IMR-90 (cell line): ENCODE results near the gene CCL20. TPM values are rescaled to one million over a fixed set of nuclear protein-coding genes. Genes with fewer than 3 reads are reported as not detected.

Source experiments
- ATAC-seq: fragments of 200-7000 bp; cut with Tn5 transposase; 2 replicates; pipeline ENCODE4 v1.9.1; 2020; ENCODE audit warnings: low read depth, mild to moderate bottlenecking, moderate library complexity
- BruUV-seq: library from RNA; stranded (reverse); fragments of 400-500 nt; replicated peaks from 2 replicates; lab custom pipeline; 2021; lab: Mats Ljungman, UMichigan
- CTCF ChIA-PET: fragments of 300-600 bp; formaldehyde crosslinking; extraction: SDS; loops from one replicate; lab custom pipeline; 2021; ENCODE audit warnings: antibody characterized with exemption; lab: Yijun Ruan, JAX
- POLR2A ChIA-PET: fragments of 300-600 bp; sonication (Branson Sonifier 250); formaldehyde crosslinking; loops from one replicate; lab custom pipeline; 2022; ENCODE audit warnings: antibody characterized with exemption; ENCODE audit not compliant: unreplicated experiment; lab: Charles Lee
- DNase-seq: peaks from one replicate; pipeline ENCODE4 v3.0.0; 2013
- H2AFZ ChIP-seq: replicated peaks from 2 replicates; pipeline ENCODE3; 2013; ENCODE audit warnings: low read length, mild to moderate bottlenecking; ENCODE audit not compliant: poor library complexity
- H2AK5ac ChIP-seq: 2 replicates; pipeline ENCODE4 v1.6.1; 2013; ENCODE audit warnings: low read depth, low read length, inconsistent platforms
- H2AK9ac ChIP-seq: replicated peaks from 2 replicates; pipeline ENCODE3; 2013; ENCODE audit warnings: mild to moderate bottlenecking, low read depth, low read length, moderate library complexity; ENCODE audit not compliant: poor library complexity
- H2BK120ac ChIP-seq: 2 replicates; pipeline ENCODE4 v1.6.1; 2013; ENCODE audit warnings: low read depth, low read length, inconsistent platforms
- H2BK15ac ChIP-seq: 3 replicates; pipeline ENCODE4 v1.6.1; 2013; ENCODE audit warnings: low read depth, low read length, inconsistent platforms
- H2BK20ac ChIP-seq: 2 replicates; pipeline ENCODE4 v1.6.1; 2013; ENCODE audit warnings: low read depth, mild to moderate bottlenecking, inconsistent platforms, low read length, moderate library complexity
- H2BK5ac ChIP-seq: 2 replicates; pipeline ENCODE4 v1.6.1; 2013; ENCODE audit warnings: mild to moderate bottlenecking, low read depth, low read length, inconsistent platforms; ENCODE audit not compliant: poor library complexity, severe bottlenecking
- H3K14ac ChIP-seq: replicated peaks from 2 replicates; pipeline ENCODE4 v1.6.1; 2013; ENCODE audit warnings: low read depth, low read length, inconsistent platforms
- H3K18ac ChIP-seq: 2 replicates; pipeline ENCODE4 v1.6.1; 2013; ENCODE audit warnings: low read depth, low read length, control low read depth
- H3K23ac ChIP-seq: 2 replicates; pipeline ENCODE4 v1.6.1; 2013; ENCODE audit warnings: low read depth, low read length, inconsistent platforms
- H3K27ac ChIP-seq: 2 replicates; pipeline ENCODE4 v1.5.1; 2013; ENCODE audit warnings: mild to moderate bottlenecking, control low read depth, low read length; ENCODE audit not compliant: insufficient read depth
- H3K27me3 ChIP-seq: 2 replicates; pipeline ENCODE4 v1.6.1; 2013; ENCODE audit warnings: low read length; ENCODE audit not compliant: control insufficient read depth, insufficient read depth
- H3K36me3 ChIP-seq: 2 replicates; pipeline ENCODE4 v1.6.1; 2013; ENCODE audit warnings: low read length, mixed read lengths; ENCODE audit not compliant: control insufficient read depth, insufficient read depth
- H3K4ac ChIP-seq: 2 replicates; pipeline ENCODE4 v1.6.1; 2013; ENCODE audit warnings: low read depth, low read length, inconsistent platforms
- H3K4me1 ChIP-seq: 2 replicates; pipeline ENCODE4 v1.6.1; 2013; ENCODE audit warnings: low read length, mixed read lengths; ENCODE audit not compliant: control insufficient read depth, insufficient read depth
- H3K4me2 ChIP-seq: 2 replicates; pipeline ENCODE4 v1.6.1; 2013; ENCODE audit warnings: low read depth, mild to moderate bottlenecking, control low read depth, low read length, moderate library complexity
- H3K4me3 ChIP-seq: 2 replicates; pipeline ENCODE4 v1.5.1; 2013; ENCODE audit warnings: low read depth, mild to moderate bottlenecking, control low read depth, low read length, moderate library complexity; ENCODE audit not compliant: insufficient read depth
- H3K56ac ChIP-seq: 2 replicates; pipeline ENCODE4 v1.6.1; 2013; ENCODE audit warnings: low read length, inconsistent platforms; ENCODE audit not compliant: insufficient read depth; ENCODE audit errors: extremely low read depth
- H3K79me1 ChIP-seq, 2 experiments: 2 replicates each; pipeline ENCODE4 v1.6.1; 2013; ENCODE audit warnings: low read length in 2 of 2, inconsistent platforms in 1 of 2, low read depth in 1 of 2
- H3K9ac ChIP-seq: 2 replicates; pipeline ENCODE4 v1.6.1; 2013; ENCODE audit warnings: low read depth, low read length, control low read depth
- H3K9me1 ChIP-seq: 2 replicates; pipeline ENCODE4 v1.6.1; 2013; ENCODE audit warnings: low read length, inconsistent platforms; ENCODE audit not compliant: insufficient read depth
- H3K9me3 ChIP-seq: 2 replicates; pipeline ENCODE4 v1.6.1; 2013; ENCODE audit warnings: low read length; ENCODE audit not compliant: control insufficient read depth, insufficient read depth
- H4K20me1 ChIP-seq: 2 replicates; pipeline ENCODE4 v1.6.1; 2013; ENCODE audit warnings: low read length, inconsistent platforms; ENCODE audit not compliant: insufficient read depth
- H4K5ac ChIP-seq: 2 replicates; pipeline ENCODE4 v1.6.1; 2013; ENCODE audit warnings: mild to moderate bottlenecking, low read depth, low read length, control low read depth
- H4K8ac ChIP-seq, 2 experiments: 2 replicates each; pipeline ENCODE4 v1.6.1; 2013; ENCODE audit warnings: low read depth in 2 of 2, low read length in 2 of 2, control low read depth in 1 of 2, inconsistent platforms in 1 of 2
- H4K91ac ChIP-seq: 2 replicates; pipeline ENCODE4 v1.6.1; 2013; ENCODE audit warnings: low read depth, low read length, inconsistent platforms; ENCODE audit not compliant: insufficient read depth
- BHLHE40 ChIP-seq: fragments of 150-350 bp; IDR thresholded peaks from 2 replicates; pipeline ENCODE4 v1.6.1; 2016; ENCODE audit warnings: mild to moderate bottlenecking, low read depth, low read length
- CEBPB ChIP-seq: IDR thresholded peaks from 2 replicates; pipeline ENCODE4 v1.6.1; 2012; ENCODE audit warnings: low read depth, low read length, improper control_type of control experiment
- CHD1 ChIP-seq: IDR thresholded peaks from 2 replicates; pipeline ENCODE4 v1.6.1; 2012; ENCODE audit warnings: low read depth, low read length, improper control_type of control experiment
- ELK1 ChIP-seq: fragments of 150-350 bp; IDR thresholded peaks from 2 replicates; pipeline ENCODE4 v1.6.1; 2016; ENCODE audit warnings: low read depth, mild to moderate bottlenecking, low read length, moderate library complexity, borderline replicate concordance
- FOS ChIP-seq: fragments of 150-350 bp; IDR thresholded peaks from 2 replicates; pipeline ENCODE4 v1.6.1; 2016; ENCODE audit warnings: low read depth, low read length
- MAFK ChIP-seq: IDR thresholded peaks from 2 replicates; pipeline ENCODE4 v1.6.1; 2012; ENCODE audit warnings: low read depth, low read length, improper control_type of control experiment
- MAZ ChIP-seq: IDR thresholded peaks from 2 replicates; pipeline ENCODE4 v1.6.1; 2012; ENCODE audit warnings: low read depth, mild to moderate bottlenecking, low read length, improper control_type of control experiment, moderate library complexity, borderline replicate concordance
- MXI1 ChIP-seq: IDR thresholded peaks from 2 replicates; pipeline ENCODE4 v1.6.1; 2012; ENCODE audit warnings: low read depth, mild to moderate bottlenecking, low read length, moderate library complexity, borderline replicate concordance
- NFE2L2 ChIP-seq: fragments of 150-350 bp; IDR thresholded peaks from 2 replicates; pipeline ENCODE4 v1.6.1; 2016; ENCODE audit warnings: low read depth, mild to moderate bottlenecking, low read length
- POLR2A ChIP-seq: IDR thresholded peaks from 2 replicates; pipeline ENCODE4 v1.6.1; 2012; ENCODE audit warnings: mild to moderate bottlenecking, low read depth, low read length
- RAD21 ChIP-seq: IDR thresholded peaks from 2 replicates; pipeline ENCODE4 v1.6.1; 2012; ENCODE audit warnings: low read length, improper control_type of control experiment
- RCOR1 ChIP-seq: IDR thresholded peaks from 2 replicates; pipeline ENCODE4 v1.6.1; 2012; ENCODE audit warnings: mild to moderate bottlenecking, low read length, improper control_type of control experiment; ENCODE audit not compliant: insufficient replicate concordance
- RFX5 ChIP-seq: IDR thresholded peaks from 2 replicates; pipeline ENCODE4 v1.8.0; 2012; ENCODE audit warnings: low read depth, mild to moderate bottlenecking, low read length, moderate library complexity
- SMC3 ChIP-seq: fragments of 150-350 bp; IDR thresholded peaks from 2 replicates; pipeline ENCODE4 v1.6.1; 2016; ENCODE audit warnings: low read depth, mild to moderate bottlenecking, antibody characterized with exemption, low read length, moderate library complexity
- WGBS, 2 experiments: methylation state at CpG; one replicate each; pipeline versions ENCODE4 v1.1.5 to v1.1.7; 2013; ENCODE audit warnings: missing lambda C conversion rate in 2 of 2; ENCODE audit not compliant: insufficient read length in 1 of 2; ENCODE audit errors: extremely low coverage in 2 of 2; 5-methylcytosine and 5-hydroxymethylcytosine counted together
- dilution Hi-C: fragments of 300-500 bp; cut with HindIII; formaldehyde crosslinking; loops from one replicate; pipeline ENCODE4 v1.14.3; 2018; ENCODE audit warnings: low sequenced_read_pairs; ENCODE audit not compliant: unreplicated experiment
- in situ Hi-C: fragments of 300-500 bp; cut with MboI; formaldehyde crosslinking; loops from 3 replicates; pipeline ENCODE4 v1.14.3; 2019; ENCODE audit warnings: low sequenced_read_pairs, inconsistent platforms, mixed read lengths
- intact Hi-C: fragments of 100-400 bp; cut with micrococcal nuclease; formaldehyde crosslinking; loops from 2 replicates; pipeline ENCODE4 v1.10.0; 2022
- polyA plus RNA-seq, 3 experiments: library from polyadenylated mRNA; depleted of rRNA; stranded (reverse); fragments of >200 nt; gene quantifications; 2 replicates each; pipeline ENCODE4 v1.2.3, GENCODE V29; 2012; ENCODE audit warnings: low replicate concordance in 1 of 3
- total RNA-seq: library from RNA; depleted of rRNA; stranded (reverse); fragments of >200 nt; gene quantifications from 2 replicates; pipeline ENCODE4 v1.2.3, GENCODE V29; 2012
- TF ChIP-seq, protein P1 (sequence below): conservative IDR thresholded peaks from 2 replicates; pipeline ENCODE4 v1.5.1; 2012; ENCODE audit warnings: mild to moderate bottlenecking, low read depth, low read length, improper control_type of control experiment
- TF ChIP-seq, protein P2 (sequence below): fragments of 150-350 bp; IDR thresholded peaks from 2 replicates; pipeline ENCODE4 v1.6.1; 2017; ENCODE audit warnings: mild to moderate bottlenecking, antibody characterized with exemption, low read length, low read depth

The CCL20 gene
- total and polyA plus RNA-seq, 2 of the 4 experiments (the other 2 are of a cell fraction) = not detected

DNA sequence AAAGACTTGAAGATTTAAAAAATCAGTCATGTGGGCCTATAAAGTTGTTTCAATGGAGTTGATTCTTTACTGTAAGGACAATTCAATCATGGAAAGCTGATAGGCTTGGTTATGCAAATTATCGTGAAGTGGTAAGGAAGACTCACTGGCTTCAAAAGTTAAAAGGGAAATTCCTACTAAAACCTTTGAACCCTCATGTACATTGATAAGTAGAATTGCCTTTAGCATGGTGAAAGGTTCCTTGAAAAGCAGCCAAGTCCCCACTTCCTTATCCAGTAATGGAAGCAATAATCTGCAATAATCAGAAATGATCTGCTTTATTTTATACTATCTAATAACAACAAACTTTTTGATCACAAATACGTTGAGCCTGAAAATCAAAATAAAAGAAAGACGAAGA is 14.4 kb upstream of the CCL20 start:
- Histone ChIP-seq H2AFZ (no peak overlapping the region), H3K9ac (no peak overlapping the region), H2BK15ac (no peak overlapping the region), H3K4me1 (no peaks in the 10 kb centered on the region), H3K4ac (no peak overlapping the region), H3K23ac (no peak overlapping the region), H4K20me1 (no peaks in the 10 kb centered on the region), H2AK5ac (no peak overlapping the region), H3K36me3 (no peaks in the 10 kb centered on the region), H4K8ac (no peak overlapping the region), H2BK5ac (no peak overlapping the region), H3K18ac (no peak overlapping the region), H3K4me3 (no peak overlapping the region), H3K9me3 (no peaks in the 10 kb centered on the region), H3K27me3 (no peaks in the 10 kb centered on the region), H4K5ac (no peak overlapping the region), H3K56ac (no peak overlapping the region), H3K9me1 (no peaks in the 10 kb centered on the region), H3K4me2 (no peak overlapping the region), H3K27ac (no peak overlapping the region), H2AK9ac (no peak overlapping the region), H2BK20ac (no peak overlapping the region), H2BK120ac (no peak overlapping the region), H4K91ac (no peak overlapping the region), H3K79me1 (no peaks in the 10 kb centered on the region), H3K14ac (no peak overlapping the region)
- no peak for ATAC-seq
- dilution Hi-C loops (no loop called here), intact Hi-C loops (no loop called here), in situ Hi-C loops (no loop called here)
- no peak for DNase-seq
- BruUV-seq = no TSS peak
- TF ChIP-seq MAFK (no peak), SMC3 (no peak), POLR2A (no peak), RAD21 (no peak), FOS (no peak), MXI1 (no peak), MAZ (no peak), BHLHE40 (no peak), CEBPB (no peak), CHD1 (no peak), NFE2L2 (no peak), RFX5 (no peak), ELK1 (no peak), RCOR1 (no peak)
- TF ChIP-seq, protein P1, sequence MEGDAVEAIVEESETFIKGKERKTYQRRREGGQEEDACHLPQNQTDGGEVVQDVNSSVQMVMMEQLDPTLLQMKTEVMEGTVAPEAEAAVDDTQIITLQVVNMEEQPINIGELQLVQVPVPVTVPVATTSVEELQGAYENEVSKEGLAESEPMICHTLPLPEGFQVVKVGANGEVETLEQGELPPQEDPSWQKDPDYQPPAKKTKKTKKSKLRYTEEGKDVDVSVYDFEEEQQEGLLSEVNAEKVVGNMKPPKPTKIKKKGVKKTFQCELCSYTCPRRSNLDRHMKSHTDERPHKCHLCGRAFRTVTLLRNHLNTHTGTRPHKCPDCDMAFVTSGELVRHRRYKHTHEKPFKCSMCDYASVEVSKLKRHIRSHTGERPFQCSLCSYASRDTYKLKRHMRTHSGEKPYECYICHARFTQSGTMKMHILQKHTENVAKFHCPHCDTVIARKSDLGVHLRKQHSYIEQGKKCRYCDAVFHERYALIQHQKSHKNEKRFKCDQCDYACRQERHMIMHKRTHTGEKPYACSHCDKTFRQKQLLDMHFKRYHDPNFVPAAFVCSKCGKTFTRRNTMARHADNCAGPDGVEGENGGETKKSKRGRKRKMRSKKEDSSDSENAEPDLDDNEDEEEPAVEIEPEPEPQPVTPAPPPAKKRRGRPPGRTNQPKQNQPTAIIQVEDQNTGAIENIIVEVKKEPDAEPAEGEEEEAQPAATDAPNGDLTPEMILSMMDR = no peak
- TF ChIP-seq, protein P2, sequence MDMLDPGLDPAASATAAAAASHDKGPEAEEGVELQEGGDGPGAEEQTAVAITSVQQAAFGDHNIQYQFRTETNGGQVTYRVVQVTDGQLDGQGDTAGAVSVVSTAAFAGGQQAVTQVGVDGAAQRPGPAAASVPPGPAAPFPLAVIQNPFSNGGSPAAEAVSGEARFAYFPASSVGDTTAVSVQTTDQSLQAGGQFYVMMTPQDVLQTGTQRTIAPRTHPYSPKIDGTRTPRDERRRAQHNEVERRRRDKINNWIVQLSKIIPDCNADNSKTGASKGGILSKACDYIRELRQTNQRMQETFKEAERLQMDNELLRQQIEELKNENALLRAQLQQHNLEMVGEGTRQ = no peak
- WGBS, 2 experiments = no CpG with 5 or more reads among the region's 3 CpGs
- ChIA-PET POLR2A (no interaction called here), CTCF (no interaction called here)
